ENCODE data around the gene CNTN1.
"Not testable (repeated sequence)": the region's sequence is repeated elsewhere in the genome, so short reads cannot be mapped to it uniquely, and the experiment has no call there.

CNTN1 gene

GRCh38 chr12:40723001-40723400 lies 30.8 kb downstream of the CNTN1 start:
- DNase-seq (ENCODE audit: low read depth): no peak
- TF ChIP-seq, protein P1, sequence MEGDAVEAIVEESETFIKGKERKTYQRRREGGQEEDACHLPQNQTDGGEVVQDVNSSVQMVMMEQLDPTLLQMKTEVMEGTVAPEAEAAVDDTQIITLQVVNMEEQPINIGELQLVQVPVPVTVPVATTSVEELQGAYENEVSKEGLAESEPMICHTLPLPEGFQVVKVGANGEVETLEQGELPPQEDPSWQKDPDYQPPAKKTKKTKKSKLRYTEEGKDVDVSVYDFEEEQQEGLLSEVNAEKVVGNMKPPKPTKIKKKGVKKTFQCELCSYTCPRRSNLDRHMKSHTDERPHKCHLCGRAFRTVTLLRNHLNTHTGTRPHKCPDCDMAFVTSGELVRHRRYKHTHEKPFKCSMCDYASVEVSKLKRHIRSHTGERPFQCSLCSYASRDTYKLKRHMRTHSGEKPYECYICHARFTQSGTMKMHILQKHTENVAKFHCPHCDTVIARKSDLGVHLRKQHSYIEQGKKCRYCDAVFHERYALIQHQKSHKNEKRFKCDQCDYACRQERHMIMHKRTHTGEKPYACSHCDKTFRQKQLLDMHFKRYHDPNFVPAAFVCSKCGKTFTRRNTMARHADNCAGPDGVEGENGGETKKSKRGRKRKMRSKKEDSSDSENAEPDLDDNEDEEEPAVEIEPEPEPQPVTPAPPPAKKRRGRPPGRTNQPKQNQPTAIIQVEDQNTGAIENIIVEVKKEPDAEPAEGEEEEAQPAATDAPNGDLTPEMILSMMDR (conservative IDR thresholded peaks at IDR 0.05; ENCODE audit: low read depth, low read length): no peak
- no peak overlapping the region for H3K4me3 ChIP-seq (ENCODE audit: low read length)

- no peak for DNase-seq (ENCODE audit: low read depth)
- no peak overlapping the region for H3K4me3 ChIP-seq (ENCODE audit: low read length)
- TF ChIP-seq, protein P1 (conservative IDR thresholded peaks at IDR 0.05; ENCODE audit: low read depth, low read length): no peak
These were observed 34.1 kb downstream of the CNTN1 start for GRCh38 chr12:40726366-40726765.

- TF ChIP-seq, protein P1 (conservative IDR thresholded peaks at IDR 0.05; ENCODE audit: low read depth, low read length): no peak
- DNase-seq (ENCODE audit: low read depth): no peak
- no peak overlapping the region for H3K4me3 ChIP-seq (ENCODE audit: low read length)
These were observed 35.7 kb downstream of the CNTN1 start for GRCh38 chr12:40727774-40728483.

DNA sequence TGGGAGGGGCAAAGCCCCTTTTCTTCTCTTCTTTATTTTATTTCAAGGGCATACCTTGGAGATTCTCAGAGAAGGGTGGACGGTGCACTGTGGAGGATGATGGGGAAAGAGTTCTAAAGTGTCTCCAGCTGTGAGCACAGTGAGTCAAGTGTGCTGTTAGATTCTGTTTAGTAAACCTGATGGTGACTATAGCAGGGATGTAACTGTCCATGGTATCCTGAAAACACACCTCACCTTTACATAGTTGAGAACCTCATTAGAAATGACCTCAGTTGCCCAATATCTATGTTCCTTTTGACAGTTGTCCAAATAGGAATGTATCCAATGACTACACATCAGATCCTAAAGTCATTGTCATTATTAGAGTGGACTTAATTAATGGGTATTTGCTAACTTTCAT lies 38.0 kb downstream of the CNTN1 start:
- DNase-seq (ENCODE audit: low read depth): no peak
- H3K4me3 ChIP-seq (ENCODE audit: low read length): no peak overlapping the region
- TF ChIP-seq, protein P1 (conservative IDR thresholded peaks at IDR 0.05; ENCODE audit: low read depth, low read length): no peak

DNA sequence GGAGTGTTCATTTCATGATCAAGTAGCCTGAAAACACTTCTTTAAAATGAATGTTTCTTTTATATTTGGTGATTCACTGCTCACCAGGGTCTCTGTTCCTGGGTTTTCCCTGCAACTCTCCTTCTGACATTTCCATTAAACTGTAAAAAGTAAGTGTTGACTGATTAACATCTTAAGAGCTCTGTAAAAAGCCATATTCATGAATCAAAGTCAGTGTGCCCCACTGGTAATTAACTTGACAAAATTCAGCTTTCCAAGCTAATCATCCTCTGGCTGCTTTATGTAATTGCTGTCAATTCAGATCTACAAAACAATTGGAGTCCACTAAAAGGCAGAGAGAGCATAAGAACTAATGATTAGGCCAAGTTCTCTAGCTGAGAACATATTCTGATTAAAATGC lies 41.6 kb downstream of the CNTN1 start:
- DNase-seq (ENCODE audit: low read depth): peak; percentile 57
- no peak overlapping the region for H3K4me3 ChIP-seq (ENCODE audit: low read length)
- TF ChIP-seq, protein P1 (conservative IDR thresholded peaks at IDR 0.05; ENCODE audit: low read depth, low read length): no peak

GRCh38 chr12:40734276-40734675 lies 42.0 kb downstream of the CNTN1 start:
- TF ChIP-seq, protein P1 (conservative IDR thresholded peaks at IDR 0.05; ENCODE audit: low read depth, low read length): no peak
- no peak for DNase-seq (ENCODE audit: low read depth)
- no peak overlapping the region for H3K4me3 ChIP-seq (ENCODE audit: low read length)

GRCh38 chr12:40735551-40736230 lies 43.5 kb downstream of the CNTN1 start:
- DNase-seq (ENCODE audit: low read depth): no peak
- TF ChIP-seq, protein P1 (conservative IDR thresholded peaks at IDR 0.05; ENCODE audit: low read depth, low read length): no peak
- no peak overlapping the region for H3K4me3 ChIP-seq (ENCODE audit: low read length)

DNA sequence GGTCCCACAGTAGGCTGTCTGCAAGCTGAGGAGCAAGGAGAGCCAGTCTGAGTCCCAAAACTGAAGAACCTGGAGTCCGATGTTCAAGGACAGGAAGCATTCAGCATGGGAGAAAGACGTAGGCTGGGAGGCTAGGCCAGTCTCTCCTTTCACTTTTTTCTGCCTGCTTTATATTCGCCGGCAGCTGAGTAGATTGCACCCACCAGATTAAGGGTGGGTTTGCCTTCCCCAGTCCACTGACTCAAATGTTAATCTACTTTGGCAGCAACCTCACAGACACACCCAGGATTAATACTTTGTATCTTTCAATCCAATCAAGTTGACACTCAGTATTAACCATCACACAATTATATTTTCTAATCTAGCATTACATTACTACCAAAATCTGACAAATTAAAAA lies 45.2 kb downstream of the CNTN1 start:
- not testable (repeated sequence) for H3K4me3 ChIP-seq (ENCODE audit: low read length); DNase-seq (ENCODE audit: low read depth)

Measured in retinal pigment epithelial cell (primary cell).